GM12892 (cell line): ENCODE measurements around the gene BUD13.

Experiments used
- POLR2A ChIP-seq: IDR thresholded peaks from 2 replicates; pipeline ENCODE4 v1.6.1; 2011; ENCODE audit warnings: low read depth, low read length, control low read depth
- TAF1 ChIP-seq: IDR thresholded peaks from 2 replicates; pipeline ENCODE4 v1.6.1; 2011; ENCODE audit warnings: low read depth, mild to moderate bottlenecking, control low read depth, low read length, borderline replicate concordance

- TF ChIP-seq TAF1 (no peak), POLR2A (no peak)
Measured at GRCh38 chr11:116710001-116710674, 62.6 kb downstream of the BUD13 start.
